ENCODE data around the gene CRYBB2. TPM values are rescaled to one million over a fixed set of nuclear protein-coding genes. Genes with fewer than 3 reads are reported as not detected.
"Not testable (repeated sequence)": the region's sequence is repeated elsewhere in the genome, so short reads cannot be mapped to it uniquely, and the experiment has no call there.

CRYBB2 gene
- total RNA-seq, 4 donors from 2014 or later, result 0.45 TPM; not detected in 3

DNA sequence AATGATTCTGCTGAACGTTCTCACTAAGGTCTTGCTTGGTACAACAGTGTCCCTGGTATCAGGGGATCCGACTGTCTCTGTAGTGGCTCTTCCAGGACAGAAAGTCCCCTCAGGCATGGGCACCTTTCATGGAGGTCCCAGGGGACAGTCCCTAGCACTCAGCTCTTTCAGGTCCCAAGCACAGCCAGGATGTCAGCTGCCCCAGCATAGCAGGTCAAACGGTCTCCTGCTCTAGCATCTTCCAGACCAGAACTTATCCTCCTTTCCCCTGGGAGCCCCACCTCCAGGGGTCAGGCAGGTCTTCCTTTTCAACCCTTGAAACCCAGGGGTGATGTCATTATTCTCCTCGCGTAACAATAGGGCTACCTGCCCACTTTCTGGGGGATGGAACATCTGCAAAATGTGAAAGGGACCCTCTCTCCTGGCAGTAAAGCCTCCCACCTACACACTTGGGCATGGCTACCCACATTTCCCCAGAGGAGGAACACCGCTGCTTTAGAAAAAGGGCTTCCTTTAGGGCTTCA lies 44.5 kb upstream of the CRYBB2 start:
- Histone ChIP-seq H3K27ac (no peak overlapping the region), H3K27me3 (no peaks in the 10 kb centered on the region), H3K36me3 (peaks cover 26 to 49% of the 10 kb centered on the region in 2 donors), H3K4me3 (replicated peaks in 1 of 3) (no peak overlapping the region), H3K4me1 (peaks cover 3 to 7% of the 10 kb centered on the region in 2 donors), H3K9me3 (no peaks in the 10 kb centered on the region)
- intact Hi-C loops (cut with DNase I), result loop anchor here (10.0 kb wide), 1 partner anchor 60 kb away; no protein-coding TSS in a partner anchor
- TF ChIP-seq, protein P1, sequence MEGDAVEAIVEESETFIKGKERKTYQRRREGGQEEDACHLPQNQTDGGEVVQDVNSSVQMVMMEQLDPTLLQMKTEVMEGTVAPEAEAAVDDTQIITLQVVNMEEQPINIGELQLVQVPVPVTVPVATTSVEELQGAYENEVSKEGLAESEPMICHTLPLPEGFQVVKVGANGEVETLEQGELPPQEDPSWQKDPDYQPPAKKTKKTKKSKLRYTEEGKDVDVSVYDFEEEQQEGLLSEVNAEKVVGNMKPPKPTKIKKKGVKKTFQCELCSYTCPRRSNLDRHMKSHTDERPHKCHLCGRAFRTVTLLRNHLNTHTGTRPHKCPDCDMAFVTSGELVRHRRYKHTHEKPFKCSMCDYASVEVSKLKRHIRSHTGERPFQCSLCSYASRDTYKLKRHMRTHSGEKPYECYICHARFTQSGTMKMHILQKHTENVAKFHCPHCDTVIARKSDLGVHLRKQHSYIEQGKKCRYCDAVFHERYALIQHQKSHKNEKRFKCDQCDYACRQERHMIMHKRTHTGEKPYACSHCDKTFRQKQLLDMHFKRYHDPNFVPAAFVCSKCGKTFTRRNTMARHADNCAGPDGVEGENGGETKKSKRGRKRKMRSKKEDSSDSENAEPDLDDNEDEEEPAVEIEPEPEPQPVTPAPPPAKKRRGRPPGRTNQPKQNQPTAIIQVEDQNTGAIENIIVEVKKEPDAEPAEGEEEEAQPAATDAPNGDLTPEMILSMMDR (IDR thresholded peaks at IDR 0.05), result no peak
- TF ChIP-seq POLR2A (IDR thresholded peaks at IDR 0.05), result no peak
- WGBS, 2 donors, result 84 to 92% methylated on average over 6 of the region's 6 CpGs
- DNase-seq, result no peak

DNA sequence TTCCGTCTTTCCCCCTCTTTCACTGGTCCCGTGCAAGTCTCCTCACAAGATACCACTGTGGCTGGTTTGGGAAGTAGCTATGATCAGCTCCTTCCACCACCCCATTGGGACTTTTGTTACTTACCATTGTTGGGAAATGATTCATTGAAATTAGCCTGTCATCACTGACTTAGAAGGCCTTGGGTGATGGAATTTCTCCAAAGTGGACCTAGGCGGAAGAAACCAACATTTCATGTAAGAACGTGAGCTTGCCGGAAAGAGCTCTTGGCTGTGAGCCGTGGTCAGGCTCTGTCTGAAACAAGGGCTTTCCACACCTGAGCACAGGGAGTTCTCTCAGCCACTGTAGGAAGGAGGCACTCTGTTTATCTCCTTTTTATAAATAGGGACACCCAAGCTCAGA lies 43.3 kb upstream of the CRYBB2 start:
- peaks cover 10 to 11% of the 10 kb centered on the region in 2 donors for H3K4me1 ChIP-seq
- H3K4me3 ChIP-seq (replicated peaks in 1 of 3), result no peak overlapping the region
- intact Hi-C loops (cut with DNase I), result loop anchor here (10.0 kb wide), 1 partner anchor 61 kb away; no protein-coding TSS in a partner anchor
- H3K36me3 ChIP-seq, result peaks cover 26 to 49% of the 10 kb centered on the region in 2 donors
- H3K27ac ChIP-seq, result peak overlapping the region in 2 of 3 donors; percentile 10 to 58
- H3K27me3 ChIP-seq, result no peaks in the 10 kb centered on the region
- WGBS, 2 donors, result 83 to 90% methylated on average over 6 of the region's 6 CpGs
- peak; percentile 54 to 74 for DNase-seq
- TF ChIP-seq, protein P1 (IDR thresholded peaks at IDR 0.05), result no peak
- TF ChIP-seq POLR2A (IDR thresholded peaks at IDR 0.05), result no peak
- no peaks in the 10 kb centered on the region for H3K9me3 ChIP-seq

DNA sequence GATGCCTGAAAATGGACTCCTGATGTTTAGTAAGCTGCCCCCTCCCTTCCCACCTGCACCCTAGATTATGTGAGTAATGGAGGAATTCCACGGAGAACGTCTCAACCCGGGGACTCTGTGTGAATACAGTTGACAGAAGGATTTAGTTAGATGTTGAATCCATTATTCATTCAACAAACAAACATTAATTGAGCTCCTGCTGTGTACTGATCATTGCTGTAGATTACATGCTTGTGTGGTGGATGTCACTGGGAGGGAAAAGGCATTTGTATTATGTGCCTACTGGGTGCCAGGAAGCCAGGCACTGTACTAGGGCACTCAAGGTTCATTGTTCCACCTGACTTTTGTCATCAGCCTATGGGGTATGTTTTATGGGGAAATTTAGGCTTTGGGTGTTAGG lies 42.6 kb upstream of the CRYBB2 start:
- intact Hi-C loops (cut with DNase I), result loop anchor here (10.0 kb wide), 1 partner anchor 62 kb away; no protein-coding TSS in a partner anchor
- Histone ChIP-seq H3K4me3 (replicated peaks in 1 of 3) (no peak overlapping the region), H3K27me3 (no peaks in the 10 kb centered on the region), H3K9me3 (no peaks in the 10 kb centered on the region), H3K27ac (peak overlapping the region in 2 of 3 donors; percentile 58 to 59), H3K4me1 (peaks cover 11 to 14% of the 10 kb centered on the region in 2 donors), H3K36me3 (peaks cover 26 to 49% of the 10 kb centered on the region in 2 donors)
- WGBS, 2 donors, result 82 to 89% methylated on average over 3 of the region's 3 CpGs
- TF ChIP-seq POLR2A (IDR thresholded peaks at IDR 0.05), result no peak
- TF ChIP-seq, protein P1 (IDR thresholded peaks at IDR 0.05), result no peak
- DNase-seq, result no peak

DNA sequence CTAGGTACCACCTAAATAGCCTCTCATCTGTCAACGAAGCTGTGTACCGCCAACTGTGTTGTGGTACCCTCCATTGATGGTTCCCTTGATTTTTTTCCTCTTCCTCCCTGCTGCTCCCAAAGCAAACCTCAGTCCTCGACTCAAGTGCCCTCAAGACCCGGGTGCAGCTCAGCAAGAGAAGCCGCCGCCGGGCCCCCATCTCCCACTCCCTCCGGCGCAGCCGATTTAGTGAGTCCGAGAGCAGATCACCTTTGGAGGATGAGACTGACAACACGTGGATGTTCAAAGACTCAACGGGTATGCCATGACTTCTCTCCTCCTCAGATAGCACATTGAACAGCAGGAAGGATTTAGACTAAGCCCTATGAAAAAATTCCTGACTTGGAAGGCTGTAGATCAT lies 42.2 kb upstream of the CRYBB2 start:
- intact Hi-C loops (cut with DNase I), result loop anchor here (10.0 kb wide), 1 partner anchor 62 kb away; no protein-coding TSS in a partner anchor
- no peak overlapping the region for H3K4me3 ChIP-seq (replicated peaks in 1 of 3)
- peaks cover 11 to 15% of the 10 kb centered on the region in 2 donors for H3K4me1 ChIP-seq
- no peak for DNase-seq
- 85 to 88% methylated on average over 13 of the region's 13 CpGs for WGBS, 2 donors
- no peaks in the 10 kb centered on the region for H3K27me3 ChIP-seq
- H3K9me3 ChIP-seq, result no peaks in the 10 kb centered on the region
- TF ChIP-seq, protein P1 (IDR thresholded peaks at IDR 0.05), result no peak
- TF ChIP-seq POLR2A (IDR thresholded peaks at IDR 0.05), result no peak
- H3K27ac ChIP-seq, result peak overlapping the region in 2 of 3 donors; percentile 58 to 59
- H3K36me3 ChIP-seq, result peaks cover 26 to 46% of the 10 kb centered on the region in 2 donors

DNA sequence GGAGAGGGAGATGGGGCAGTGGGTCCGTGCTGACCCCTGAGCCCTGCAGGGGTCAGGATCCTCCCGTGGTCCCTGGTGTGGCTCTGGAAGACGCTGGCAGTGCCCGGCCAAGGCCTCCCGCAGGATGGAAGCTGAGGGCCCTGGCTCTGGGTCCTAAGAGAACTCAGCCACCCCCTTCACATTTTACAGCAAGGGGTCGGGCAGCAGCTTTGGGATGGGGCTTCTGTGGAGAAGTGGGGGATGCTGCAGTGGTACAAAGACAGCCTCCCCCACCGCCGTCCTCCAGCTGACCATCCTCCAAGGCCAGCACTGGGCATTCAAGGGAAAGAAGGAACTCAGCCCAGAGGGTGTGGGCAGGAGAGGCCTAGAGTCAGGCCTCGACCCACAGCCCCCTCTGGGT lies 41.5 kb upstream of the CRYBB2 start:
- peaks cover 15 to 21% of the 10 kb centered on the region in 2 donors for H3K4me1 ChIP-seq
- intact Hi-C loops (cut with DNase I), result loop anchor here (10.0 kb wide), 1 partner anchor 63 kb away; no protein-coding TSS in a partner anchor
- no peaks in the 10 kb centered on the region for H3K9me3 ChIP-seq
- no peak for DNase-seq
- no peak overlapping the region for H3K4me3 ChIP-seq (replicated peaks in 1 of 3)
- no peaks in the 10 kb centered on the region for H3K27me3 ChIP-seq
- no peak for TF ChIP-seq POLR2A (IDR thresholded peaks at IDR 0.05)
- TF ChIP-seq, protein P1 (IDR thresholded peaks at IDR 0.05), result no peak
- no peak overlapping the region for H3K27ac ChIP-seq
- WGBS, 2 donors, result 82 to 86% methylated on average over 4 to 7 of the region's 9 CpGs
- peaks cover 26 to 45% of the 10 kb centered on the region in 2 donors for H3K36me3 ChIP-seq

DNA sequence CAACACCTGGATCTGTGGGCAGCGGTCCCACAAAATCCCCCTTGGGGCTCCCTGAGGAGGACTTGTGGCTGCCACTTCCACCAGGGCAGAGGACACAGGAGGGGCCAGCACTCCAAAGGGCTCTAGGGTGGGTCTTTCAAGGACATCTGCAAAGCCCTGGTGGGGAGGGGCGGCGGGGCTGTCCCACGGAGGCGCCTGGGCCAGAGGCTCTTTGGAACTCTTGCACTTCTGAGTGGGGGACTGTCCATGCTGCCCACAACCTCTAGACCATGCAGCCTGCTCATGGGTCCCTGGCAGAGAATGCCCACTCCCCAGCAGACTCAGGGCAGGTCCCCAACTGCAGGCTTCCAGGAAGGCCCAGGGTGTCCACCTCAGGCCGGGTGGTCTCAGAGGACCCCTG lies 41.1 kb upstream of the CRYBB2 start:
- H3K27ac ChIP-seq; H3K27me3 ChIP-seq; H3K4me3 ChIP-seq (replicated peaks in 1 of 3); H3K9me3 ChIP-seq; DNase-seq: not testable (repeated sequence)
- Histone ChIP-seq H3K4me1 (peaks cover 16 to 25% of the 10 kb centered on the region in 2 donors), H3K36me3 (peaks cover 26 to 45% of the 10 kb centered on the region in 2 donors)
- intact Hi-C loops (cut with DNase I), result loop anchor here (10.0 kb wide), 1 partner anchor 64 kb away; no protein-coding TSS in a partner anchor
- 78 to 85% methylated on average over 4 to 6 of the region's 6 CpGs for WGBS, 2 donors
